ENCODE data around the gene RND3. TPM values are rescaled to one million over a fixed set of nuclear protein-coding genes. Genes with fewer than 3 reads are reported as not detected.

Gene RND3
- total and polyA plus RNA-seq, 5 donors from 2014 or later: not detected

GRCh38 chr2:150526827-150527226 is 39.4 kb upstream of the RND3 start:
- Mint-ChIP-seq H3K4me1 (no peaks in the 10 kb centered on the region), H3K27ac (no peak overlapping the region), H3K9me3 (peaks cover 0 to 4% (median 0%) of the 10 kb centered on the region in 7 donors), H3K27me3 (no peaks in the 10 kb centered on the region), H3K36me3 (no peaks in the 10 kb centered on the region), H3K4me3 (no peak overlapping the region)
- H3K4me3 ChIP-seq (ENCODE audit: low read depth, low read length): no peak overlapping the region
- no peaks in the 10 kb centered on the region for H3K27me3 ChIP-seq (ENCODE audit: control insufficient read depth, insufficient read depth, low read length)
- no peaks in the 10 kb centered on the region for H3K4me1 ChIP-seq (ENCODE audit: control insufficient read depth, insufficient read depth, low read length, poor library complexity, severe bottlenecking)
- no peak for ATAC-seq (ENCODE audit: low read depth in 2 of 2)
- H3K27ac ChIP-seq (ENCODE audit: insufficient read depth, low read length, poor library complexity, severe bottlenecking): no peak overlapping the region
- no peaks in the 10 kb centered on the region for H3K9me3 ChIP-seq (ENCODE audit: control insufficient read depth in 2 of 2, low read length in 2 of 2)
- no peak for DNase-seq
- H3K36me3 ChIP-seq (ENCODE audit: control insufficient read depth, insufficient read depth, low read length): no peaks in the 10 kb centered on the region

- no peaks in the 10 kb centered on the region for H3K36me3 ChIP-seq (ENCODE audit: control insufficient read depth, insufficient read depth, low read length)
- H3K27ac ChIP-seq (ENCODE audit: insufficient read depth, low read length, poor library complexity, severe bottlenecking): no peak overlapping the region
- Mint-ChIP-seq H3K36me3 (no peaks in the 10 kb centered on the region), H3K4me3 (no peak overlapping the region), H3K4me1 (no peaks in the 10 kb centered on the region), H3K9me3 (peaks cover 0 to 6% (median 2%) of the 10 kb centered on the region in 7 donors), H3K27ac (no peak overlapping the region), H3K27me3 (no peaks in the 10 kb centered on the region)
- no peaks in the 10 kb centered on the region for H3K9me3 ChIP-seq (ENCODE audit: control insufficient read depth in 2 of 2, low read length in 2 of 2)
- ATAC-seq (ENCODE audit: low read depth in 2 of 2) (no peak), DNase-seq (no peak)
- no peaks in the 10 kb centered on the region for H3K27me3 ChIP-seq (ENCODE audit: control insufficient read depth, insufficient read depth, low read length)
- no peaks in the 10 kb centered on the region for H3K4me1 ChIP-seq (ENCODE audit: control insufficient read depth, insufficient read depth, low read length, poor library complexity, severe bottlenecking)
- H3K4me3 ChIP-seq (ENCODE audit: low read depth, low read length): no peak overlapping the region
Measured at GRCh38 chr2:150526006-150526405, 38.5 kb upstream of the RND3 start.

GRCh38 chr2:150522269-150522668 is 34.8 kb upstream of the RND3 start:
- H3K4me3 Mint-ChIP-seq: no peak overlapping the region
- no peaks in the 10 kb centered on the region for H3K27me3 Mint-ChIP-seq
- peaks cover 0 to 6% (median 2%) of the 10 kb centered on the region in 7 donors for H3K9me3 Mint-ChIP-seq
- ATAC-seq (ENCODE audit: low read depth in 2 of 2) (no peak), DNase-seq (no peak)
- H3K36me3 Mint-ChIP-seq: no peaks in the 10 kb centered on the region
- Histone ChIP-seq H3K4me1 (ENCODE audit: control insufficient read depth, insufficient read depth, low read length, poor library complexity, severe bottlenecking) (no peaks in the 10 kb centered on the region), H3K27ac (ENCODE audit: insufficient read depth, low read length, poor library complexity, severe bottlenecking) (no peak overlapping the region), H3K27me3 (ENCODE audit: control insufficient read depth, insufficient read depth, low read length) (no peaks in the 10 kb centered on the region), H3K9me3 (ENCODE audit: control insufficient read depth in 2 of 2, low read length in 2 of 2) (no peaks in the 10 kb centered on the region), H3K4me3 (ENCODE audit: low read depth, low read length) (no peak overlapping the region), H3K36me3 (ENCODE audit: control insufficient read depth, insufficient read depth, low read length) (no peaks in the 10 kb centered on the region)
- H3K4me1 Mint-ChIP-seq: no peaks in the 10 kb centered on the region
- no peak overlapping the region for H3K27ac Mint-ChIP-seq

- Histone ChIP-seq H3K4me1 (ENCODE audit: control insufficient read depth, insufficient read depth, low read length, poor library complexity, severe bottlenecking) (no peaks in the 10 kb centered on the region), H3K9me3 (ENCODE audit: control insufficient read depth in 2 of 2, low read length in 2 of 2) (no peaks in the 10 kb centered on the region), H3K27ac (ENCODE audit: insufficient read depth, low read length, poor library complexity, severe bottlenecking) (no peak overlapping the region), H3K4me3 (ENCODE audit: low read depth, low read length) (no peak overlapping the region), H3K36me3 (ENCODE audit: control insufficient read depth, insufficient read depth, low read length) (no peaks in the 10 kb centered on the region), H3K27me3 (ENCODE audit: control insufficient read depth, insufficient read depth, low read length) (no peaks in the 10 kb centered on the region)
- Mint-ChIP-seq H3K4me3 (no peak overlapping the region), H3K36me3 (no peaks in the 10 kb centered on the region), H3K27ac (no peak overlapping the region), H3K4me1 (no peaks in the 10 kb centered on the region), H3K27me3 (no peaks in the 10 kb centered on the region), H3K9me3 (peaks cover 0 to 6% (median 2%) of the 10 kb centered on the region in 7 donors)
- DNase-seq (no peak), ATAC-seq (ENCODE audit: low read depth in 2 of 2) (no peak)
Measured at GRCh38 chr2:150520887-150521664, 33.6 kb upstream of the RND3 start.

- no peaks in the 10 kb centered on the region for H3K27me3 Mint-ChIP-seq
- no peaks in the 10 kb centered on the region for H3K36me3 Mint-ChIP-seq
- ATAC-seq (ENCODE audit: low read depth in 2 of 2) (no peak), DNase-seq (no peak)
- H3K27ac Mint-ChIP-seq: no peak overlapping the region
- Histone ChIP-seq H3K27ac (ENCODE audit: insufficient read depth, low read length, poor library complexity, severe bottlenecking) (no peak overlapping the region), H3K9me3 (ENCODE audit: control insufficient read depth in 2 of 2, low read length in 2 of 2) (no peaks in the 10 kb centered on the region), H3K36me3 (ENCODE audit: control insufficient read depth, insufficient read depth, low read length) (no peaks in the 10 kb centered on the region), H3K4me3 (ENCODE audit: low read depth, low read length) (no peak overlapping the region), H3K27me3 (ENCODE audit: control insufficient read depth, insufficient read depth, low read length) (no peaks in the 10 kb centered on the region), H3K4me1 (ENCODE audit: control insufficient read depth, insufficient read depth, low read length, poor library complexity, severe bottlenecking) (no peaks in the 10 kb centered on the region)
- no peaks in the 10 kb centered on the region for H3K4me1 Mint-ChIP-seq
- H3K9me3 Mint-ChIP-seq: peaks cover 0 to 6% (median 2%) of the 10 kb centered on the region in 7 donors
- no peak overlapping the region for H3K4me3 Mint-ChIP-seq
Measured at GRCh38 chr2:150520033-150520432, 32.6 kb upstream of the RND3 start.

- no peak overlapping the region for H3K27ac ChIP-seq (ENCODE audit: insufficient read depth, low read length, poor library complexity, severe bottlenecking)
- H3K4me3 Mint-ChIP-seq: no peak overlapping the region
- no peaks in the 10 kb centered on the region for H3K9me3 ChIP-seq (ENCODE audit: control insufficient read depth in 2 of 2, low read length in 2 of 2)
- no peaks in the 10 kb centered on the region for H3K27me3 ChIP-seq (ENCODE audit: control insufficient read depth, insufficient read depth, low read length)
- no peaks in the 10 kb centered on the region for H3K36me3 Mint-ChIP-seq
- H3K9me3 Mint-ChIP-seq: peaks cover 0 to 5% (median 2%) of the 10 kb centered on the region in 7 donors
- ATAC-seq (ENCODE audit: low read depth in 2 of 2) (no peak), DNase-seq (no peak)
- no peaks in the 10 kb centered on the region for H3K4me1 Mint-ChIP-seq
- H3K27me3 Mint-ChIP-seq: no peaks in the 10 kb centered on the region
- H3K27ac Mint-ChIP-seq: no peak overlapping the region
- no peak overlapping the region for H3K4me3 ChIP-seq (ENCODE audit: low read depth, low read length)
- H3K36me3 ChIP-seq (ENCODE audit: control insufficient read depth, insufficient read depth, low read length): no peaks in the 10 kb centered on the region
- no peaks in the 10 kb centered on the region for H3K4me1 ChIP-seq (ENCODE audit: control insufficient read depth, insufficient read depth, low read length, poor library complexity, severe bottlenecking)
Measured at GRCh38 chr2:150517951-150518680, 30.6 kb upstream of the RND3 start.

- ATAC-seq (ENCODE audit: low read depth in 2 of 2): no peak
Measured at GRCh38 chr2:150513647-150514046, 26.2 kb upstream of the RND3 start.

More at GRCh38 chr2:150513647-150514046, 26.2 kb upstream of the RND3 start:
- no peaks in the 10 kb centered on the region for H3K4me1 ChIP-seq (ENCODE audit: control insufficient read depth, insufficient read depth, low read length, poor library complexity, severe bottlenecking)
- DNase-seq: no peak
- no peaks in the 10 kb centered on the region for H3K36me3 Mint-ChIP-seq
- H3K9me3 ChIP-seq (ENCODE audit: control insufficient read depth in 2 of 2, low read length in 2 of 2): no peaks in the 10 kb centered on the region
- H3K4me3 Mint-ChIP-seq: no peak overlapping the region
- no peak overlapping the region for H3K27ac Mint-ChIP-seq
- H3K27me3 ChIP-seq (ENCODE audit: control insufficient read depth, insufficient read depth, low read length): no peaks in the 10 kb centered on the region
- no peaks in the 10 kb centered on the region for H3K4me1 Mint-ChIP-seq
- peaks cover 0 to 3% (median 0%) of the 10 kb centered on the region in 7 donors for H3K9me3 Mint-ChIP-seq
- no peak overlapping the region for H3K27ac ChIP-seq (ENCODE audit: insufficient read depth, low read length, poor library complexity, severe bottlenecking)
- no peak overlapping the region for H3K4me3 ChIP-seq (ENCODE audit: low read depth, low read length)
- no peaks in the 10 kb centered on the region for H3K27me3 Mint-ChIP-seq
- H3K36me3 ChIP-seq (ENCODE audit: control insufficient read depth, insufficient read depth, low read length): no peaks in the 10 kb centered on the region
